K562 (cell line): ENCODE data around the gene TBX6. TPM values are rescaled to one million over a fixed set of nuclear protein-coding genes. Genes with fewer than 3 reads are reported as not detected.

Experiments
- ATF2 ChIP-seq: sonication (generic); formaldehyde crosslinking; IDR thresholded peaks from 2 replicates; pipeline ENCODE4 v1.8.1; 2022; ENCODE audit warnings: missing genetic modification reagents
- ETS2 ChIP-seq: IDR thresholded peaks from 2 replicates; pipeline ENCODE4 v1.6.1; 2016; ENCODE audit warnings: borderline replicate concordance, missing genetic modification characterization, mild to moderate bottlenecking, moderate library complexity, missing compliant biosample characterization; ENCODE audit not compliant: poor library complexity, severe bottlenecking
- HINFP ChIP-seq: fragments of 450-650 bp; conservative IDR thresholded peaks from 2 replicates; pipeline ENCODE4 v1.6.1; 2016; ENCODE audit warnings: missing genetic modification characterization, low read depth, mild to moderate bottlenecking, control low read depth, missing compliant biosample characterization
- KLF1 ChIP-seq: fragments of 450-650 bp; IDR thresholded peaks from 2 replicates; pipeline ENCODE4 v1.6.1; 2016; ENCODE audit warnings: missing genetic modification characterization, missing compliant biosample characterization
- MCM2 ChIP-seq: fragments of 450-650 bp; IDR thresholded peaks from 2 replicates; pipeline ENCODE4 v1.6.1; 2017; ENCODE audit warnings: low read depth, mild to moderate bottlenecking
- MECOM ChIP-seq: fragments of 250-450 bp; sonication (Bioruptor Pico); IDR thresholded peaks from 2 replicates; pipeline ENCODE4 v1.8.0; 2022; ENCODE audit warnings: inconsistent platforms
- NUFIP1 ChIP-seq: fragments of 450-650 bp; IDR thresholded peaks from 2 replicates; pipeline ENCODE4 v1.6.1; 2018; ENCODE audit not compliant: partially characterized antibody
- PBX2 ChIP-seq, 2 experiments: IDR thresholded peaks in 1 of 2; conservative IDR thresholded peaks in 1 of 2; 2 replicates each; pipeline ENCODE4 v1.6.1; 2016; ENCODE audit warnings: low read depth in 2 of 2, mild to moderate bottlenecking in 1 of 2, missing compliant biosample characterization in 1 of 2, missing genetic modification characterization in 1 of 2, moderate library complexity in 1 of 2
- POLR2G ChIP-seq: fragments of 200-400 bp; formaldehyde crosslinking; IDR thresholded peaks from 2 replicates; pipeline ENCODE4 v1.6.1; 2017; ENCODE audit warnings: low read depth, mild to moderate bottlenecking, antibody characterized with exemption, low read length, moderate library complexity
- SRSF7 ChIP-seq: fragments of 200-400 bp; formaldehyde crosslinking; optimal IDR thresholded peaks from 2 replicates; pipeline ENCODE3; 2017; ENCODE audit warnings: mild to moderate bottlenecking, low read depth, low read length
- TCF15 ChIP-seq: fragments of 250-450 bp; sonication (Bioruptor Pico); IDR thresholded peaks from 2 replicates; pipeline ENCODE4 v1.8.0; 2022; ENCODE audit warnings: moderate library complexity, mild to moderate bottlenecking, inconsistent platforms
- ZBTB11 ChIP-seq, 3 experiments: fragments of 200-800 bp in 1 of 3; fragments of 250-450 bp in 1 of 3; fragments of 450-650 bp in 1 of 3; sonication (Bioruptor Pico) in 1 of 3; sonication (Bioruptor generic) in 1 of 3; formaldehyde crosslinking in 1 of 3; IDR thresholded peaks; 2 replicates each; pipeline versions ENCODE4 v1.6.1 to v1.8.0; 2016 to 2022; ENCODE audit warnings: mild to moderate bottlenecking in 2 of 3, missing genetic modification characterization in 2 of 3, missing compliant biosample characterization in 1 of 3, moderate library complexity in 1 of 3
- polyA plus RNA-seq, 8 experiments: library from polyadenylated mRNA; depleted of rRNA in 4 of 8; stranded (reverse) in 5 of 8; unstranded in 3 of 8; fragments of >200 nt; fragmentation: Nextera tagmentation in 2 of 8; fragmentation: Illumina TruSeq in 1 of 8; extraction: Ambion mirVana in 2 of 8; extraction: Trizol in 1 of 8; gene quantifications; 2 replicates each; pipeline versions ENCODE4 v1.2.1 to v1.2.3, GENCODE V29; 2011 to 2014; ENCODE audit warnings: inconsistent platforms in 1 of 8, missing spikeins in 1 of 8
- total RNA-seq, 7 experiments: library from RNA; depleted of rRNA in 6 of 7; stranded (reverse); fragments of >200 nt in 6 of 7; fragmentation: Illumina TruSeq in 2 of 7; extraction: Trizol in 2 of 7; gene quantifications; 2 replicates each; pipeline versions ENCODE4 v1.2.1 to v1.2.3, GENCODE V29; 2011 to 2021; ENCODE audit warnings: low replicate concordance in 1 of 7
- TF ChIP-seq, protein P1 (sequence below), 2 experiments: fragments of 200-800 bp in 1 of 2; sonication (Bioruptor generic) in 1 of 2; sonication (generic) in 1 of 2; formaldehyde crosslinking in 1 of 2; IDR thresholded peaks in 1 of 2; conservative IDR thresholded peaks in 1 of 2; 2 replicates each; pipeline versions ENCODE4 v1.5.0 to v1.6.1; 2016 to 2020; ENCODE audit warnings: missing compliant biosample characterization in 1 of 2, missing genetic modification characterization in 1 of 2, missing genetic modification reagents in 1 of 2

Gene TBX6
- total and polyA plus RNA-seq, 9 of the 15 experiments (the other 6 are each of a cell fraction or from before 2014, with no cell fraction given), result 0.07 to 0.58 (median 0.11) TPM; not detected in 2

GRCh38 chr16:30096105-30096861, 4.6 kb upstream of the TBX6 start, which contains the start of gene YPEL3 (continued):
- TF ChIP-seq HINFP (tag), result no peak
- TF ChIP-seq, protein P1, sequence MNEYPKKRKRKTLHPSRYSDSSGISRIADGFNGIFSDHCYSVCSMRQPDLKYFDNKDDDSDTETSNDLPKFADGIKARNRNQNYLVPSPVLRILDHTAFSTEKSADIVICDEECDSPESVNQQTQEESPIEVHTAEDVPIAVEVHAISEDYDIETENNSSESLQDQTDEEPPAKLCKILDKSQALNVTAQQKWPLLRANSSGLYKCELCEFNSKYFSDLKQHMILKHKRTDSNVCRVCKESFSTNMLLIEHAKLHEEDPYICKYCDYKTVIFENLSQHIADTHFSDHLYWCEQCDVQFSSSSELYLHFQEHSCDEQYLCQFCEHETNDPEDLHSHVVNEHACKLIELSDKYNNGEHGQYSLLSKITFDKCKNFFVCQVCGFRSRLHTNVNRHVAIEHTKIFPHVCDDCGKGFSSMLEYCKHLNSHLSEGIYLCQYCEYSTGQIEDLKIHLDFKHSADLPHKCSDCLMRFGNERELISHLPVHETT (CRISPR knock-in tag; conservative IDR thresholded peaks at IDR 0.05 in 1 of 2, IDR thresholded peaks at IDR 0.05 in 1 of 2), result peak in 1 of 2 experiments; percentile 94; a peak in 2 of 4 replicates
- TF ChIP-seq SRSF7, result no peak
- TF ChIP-seq TCF15, result no peak
- TF ChIP-seq ATF2 (CRISPR knock-in tag), result no peak
- no peak; the same call in 1 of the 2 replicates for TF ChIP-seq MCM2
- no peak for TF ChIP-seq ETS2
- no peak for TF ChIP-seq MECOM (CRISPR knock-in tag)
- TF ChIP-seq KLF1 (tag), result no peak
- peak; percentile 85 for TF ChIP-seq POLR2G
- no peak for TF ChIP-seq NUFIP1
- 0 out of 6 replicates have a peak, but pooled peaks of 1 of the 3 experiments have one; percentile 14 for TF ChIP-seq ZBTB11 (CRISPR knock-in tag; IDR thresholded peaks at IDR 0.05)
- no peak for TF ChIP-seq PBX2 (CRISPR knock-in tag; IDR thresholded peaks at IDR 0.05; ENCODE audit: low read depth)
- no peak for TF ChIP-seq PBX2 (tag; conservative IDR thresholded peaks at IDR 0.05; ENCODE audit: low read depth)
